ENCODE data around the gene NRXN3.

GRCh38 chr14:79091381-79091963 is 921.3 kb downstream of the NRXN3 start:
- no peak for TF ChIP-seq CTCF (IDR thresholded peaks at IDR 0.05)
- TF ChIP-seq REST (IDR thresholded peaks at IDR 0.05; ENCODE audit: insufficient read depth in 1 of 2, low read depth in 2 of 2, low read length in 1 of 2) = no peak
- TF ChIP-seq POLR2AphosphoS5 (IDR thresholded peaks at IDR 0.05; ENCODE audit: low read depth, low read length) = no peak
- TF ChIP-seq SIN3A (IDR thresholded peaks at IDR 0.05; ENCODE audit: borderline replicate concordance, insufficient read depth, low read depth, low read length) = no peak
- TF ChIP-seq TCF7L2 (IDR thresholded peaks at IDR 0.05; ENCODE audit: low read depth, low read length) = no peak

All from Panc1 (cell line).